GM18951 (cell line): ENCODE results near the gene ACTBL2.

Source experiments
- POLR2A ChIP-seq: IDR thresholded peaks from 4 replicates; pipeline ENCODE4 v1.6.1; 2011; ENCODE audit warnings: mild to moderate bottlenecking; ENCODE audit not compliant: insufficient read length, insufficient read depth; ENCODE audit errors: extremely low read depth
- in situ Hi-C: fragments of 300-500 bp; cut with MboI; formaldehyde crosslinking; loops from one replicate; pipeline ENCODE4 v1.12.0; 2022; ENCODE audit warnings: low sequenced_read_pairs, mixed read lengths, inconsistent platforms; ENCODE audit not compliant: unreplicated experiment

The ACTBL2 gene

DNA sequence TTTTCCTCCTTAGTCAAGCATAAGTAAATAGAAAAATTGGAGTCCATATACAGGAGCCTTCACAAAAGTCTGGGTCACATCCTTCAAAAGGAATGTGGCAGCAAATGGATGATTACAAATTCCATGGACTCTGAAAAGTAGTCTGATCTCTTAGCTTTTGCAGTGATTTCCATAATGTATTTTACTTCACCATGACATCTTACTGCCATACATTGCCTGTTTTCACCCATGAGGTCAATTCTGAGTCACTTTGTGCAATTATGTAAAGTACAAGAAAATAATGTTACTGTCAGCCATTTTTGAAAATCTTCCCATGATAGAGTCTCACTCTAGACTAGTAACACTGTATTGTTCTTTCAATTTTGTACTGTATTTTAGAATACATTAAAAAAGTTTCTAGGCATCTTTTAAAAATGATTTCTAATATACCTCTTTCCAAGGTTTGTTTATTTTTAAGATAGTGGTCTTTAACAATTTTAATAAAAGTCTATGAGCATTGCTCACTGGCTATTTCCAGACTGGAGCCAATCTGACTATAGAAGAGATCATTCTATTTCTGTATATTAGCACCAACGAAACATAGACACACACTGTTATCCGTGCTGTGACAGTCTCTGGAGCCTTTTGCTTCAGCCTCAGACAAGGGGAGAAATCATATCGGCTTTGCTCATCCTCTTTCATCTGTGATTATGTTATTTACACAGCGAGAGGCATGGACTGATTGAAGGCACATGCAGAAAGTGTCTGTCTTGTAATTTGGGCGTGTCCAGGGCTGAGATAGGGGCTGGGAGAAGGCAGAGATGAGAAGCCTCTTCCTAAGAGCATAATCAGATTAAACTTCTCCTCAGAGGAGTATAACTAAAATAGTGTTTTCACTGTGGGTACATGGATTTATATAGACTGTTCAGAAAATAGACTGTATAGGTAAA, 22.9 kb upstream of the ACTBL2 start:
- in situ Hi-C loops = loop anchor here (25.0 kb wide), 1 partner anchor 957 kb away; the partner anchor contains the start of gene PLK2
- TF ChIP-seq POLR2A = no peak

DNA sequence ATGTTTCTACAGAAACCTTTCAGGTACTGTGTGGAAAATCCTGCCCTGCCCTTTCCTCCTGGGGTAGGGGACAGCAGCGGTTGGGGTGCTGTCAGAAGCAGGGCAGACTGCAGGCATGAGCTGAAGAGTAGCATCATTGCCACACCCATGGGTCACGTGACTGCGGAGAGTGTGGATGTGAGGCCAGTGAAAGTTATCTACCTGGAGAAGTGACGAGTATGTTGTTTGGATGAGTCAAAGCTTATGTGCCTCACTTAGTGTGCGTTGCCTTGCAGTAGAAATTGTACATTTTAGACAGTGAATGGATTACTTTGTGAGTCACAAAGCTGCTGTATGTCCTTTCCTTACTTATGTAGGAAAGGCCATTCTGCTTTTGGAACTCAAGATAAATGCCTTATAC, 21.7 kb upstream of the ACTBL2 start:
- in situ Hi-C loops = loop anchor here (25.0 kb wide), 1 partner anchor 958 kb away; the partner anchor contains the start of gene PLK2
- TF ChIP-seq POLR2A = no peak

DNA sequence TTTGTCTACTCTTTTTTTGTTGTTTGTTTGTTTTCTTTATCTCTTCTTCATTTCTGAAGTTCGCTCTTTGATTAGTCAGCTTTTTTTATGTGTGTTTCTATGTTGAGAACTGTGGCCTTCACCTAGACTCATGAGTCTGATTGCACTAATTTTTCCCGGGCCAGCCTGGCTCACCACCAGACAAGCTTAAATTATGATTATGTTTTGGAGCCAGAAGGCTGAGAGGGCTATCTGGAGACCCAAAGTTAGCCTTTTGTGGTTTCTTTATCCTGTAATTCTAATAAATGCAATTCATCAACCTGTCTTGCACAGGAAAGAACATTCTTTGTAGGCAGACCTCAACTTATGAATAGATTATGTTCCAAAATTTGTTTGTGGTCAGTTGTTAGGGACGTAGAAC, 20.8 kb upstream of the ACTBL2 start:
- TF ChIP-seq POLR2A = no peak
- in situ Hi-C loops = loop anchor here (25.0 kb wide), 1 partner anchor 959 kb away; the partner anchor contains the start of gene PLK2

DNA sequence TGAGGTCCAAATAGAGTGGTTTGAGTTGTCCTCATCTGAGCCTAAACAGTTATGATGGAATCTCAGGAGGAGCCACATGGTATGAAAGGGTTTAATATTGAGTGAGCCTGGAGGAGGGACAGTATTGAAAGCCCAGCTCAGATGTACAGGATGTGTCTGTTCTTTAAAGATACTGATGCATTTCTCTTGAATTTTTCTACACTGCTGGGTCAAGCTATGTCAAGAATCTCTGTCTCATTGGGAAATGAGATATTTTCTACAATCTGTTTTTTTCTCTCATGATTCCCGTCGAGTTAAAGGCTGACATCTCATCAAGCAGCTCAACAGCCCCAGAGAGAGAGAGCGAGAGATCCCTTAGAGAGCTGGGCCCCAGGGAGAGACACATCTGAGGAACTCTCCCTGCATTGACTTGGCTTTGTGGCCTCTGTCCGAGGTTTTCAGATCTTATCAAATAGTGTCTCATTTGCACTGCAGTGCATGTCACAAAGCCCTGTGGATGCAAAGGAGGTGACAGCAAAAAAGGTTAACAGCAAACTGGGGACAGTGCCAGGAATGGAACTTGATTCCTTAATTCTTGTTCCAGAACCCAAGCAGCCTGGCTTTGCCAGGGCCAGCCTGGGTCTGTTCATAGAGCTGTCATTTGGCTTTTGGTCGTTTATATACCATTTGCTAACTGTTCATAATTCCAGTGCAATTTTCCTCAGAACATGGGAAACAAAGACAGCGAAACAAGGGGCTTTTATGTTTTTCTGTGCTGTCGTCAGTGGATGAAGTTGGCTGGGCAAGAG, 19.0 kb upstream of the ACTBL2 start:
- no peak for TF ChIP-seq POLR2A
- in situ Hi-C loops = loop anchor here (25.0 kb wide), 1 partner anchor 961 kb away; the partner anchor contains the start of gene PLK2

DNA sequence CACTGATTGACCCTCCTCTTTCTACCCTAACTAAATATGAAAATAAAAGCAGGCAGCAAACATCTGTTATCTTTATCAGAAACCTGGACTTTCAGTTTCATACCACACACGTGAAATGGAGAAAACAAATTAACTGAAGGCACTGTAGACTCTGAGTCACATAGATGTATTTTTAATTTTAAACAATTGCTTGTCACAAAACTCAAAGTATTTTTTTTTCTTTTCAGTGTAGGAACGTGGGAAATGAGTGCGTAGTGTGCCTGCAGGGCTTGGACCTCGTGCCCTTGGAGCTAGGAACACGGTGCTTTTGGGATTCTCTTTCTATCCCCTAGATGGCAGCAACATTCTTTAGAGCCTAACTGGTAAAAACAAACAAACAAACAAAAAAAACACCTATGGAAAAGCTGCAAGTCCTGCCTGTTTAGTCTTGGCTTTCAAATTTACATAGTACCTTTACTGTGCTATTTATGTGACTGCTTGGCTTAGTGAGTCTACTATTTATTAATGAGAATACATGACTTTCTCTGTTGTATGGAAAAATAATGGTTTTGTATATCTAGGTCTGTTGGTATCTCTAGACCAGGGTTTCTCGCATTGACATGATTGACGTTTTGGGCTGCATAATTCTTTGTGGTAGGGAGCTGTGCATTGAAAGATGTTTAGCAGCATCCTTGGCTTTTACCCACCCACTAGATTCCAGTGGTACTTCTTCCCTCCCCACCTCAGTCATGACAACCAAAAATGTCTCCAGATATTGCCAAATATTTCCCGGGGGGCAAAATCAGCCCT, 16.8 kb upstream of the ACTBL2 start:
- TF ChIP-seq POLR2A = no peak
- in situ Hi-C loops = loop anchor here (25.0 kb wide), 1 partner anchor 963 kb away; the partner anchor contains the start of gene PLK2

DNA sequence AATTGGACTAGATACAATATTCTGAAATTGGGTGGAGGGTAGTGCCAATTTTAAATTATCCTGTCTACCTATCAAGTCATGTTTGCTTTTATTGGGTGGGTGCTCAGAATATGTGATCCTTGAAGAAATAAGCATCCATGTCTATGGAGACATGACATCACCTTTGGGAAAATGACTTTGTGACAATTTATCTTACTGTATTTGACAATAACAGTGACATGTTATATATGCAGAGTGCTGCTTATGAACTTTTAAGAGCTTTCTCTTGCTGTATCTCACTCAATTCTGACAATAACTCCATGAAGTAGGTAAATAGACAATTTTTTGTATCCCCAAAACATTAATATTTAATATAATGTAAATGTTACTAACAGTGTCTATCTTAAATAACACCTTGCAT, 15.1 kb upstream of the ACTBL2 start:
- no peak for TF ChIP-seq POLR2A
- in situ Hi-C loops = no loop called here

DNA sequence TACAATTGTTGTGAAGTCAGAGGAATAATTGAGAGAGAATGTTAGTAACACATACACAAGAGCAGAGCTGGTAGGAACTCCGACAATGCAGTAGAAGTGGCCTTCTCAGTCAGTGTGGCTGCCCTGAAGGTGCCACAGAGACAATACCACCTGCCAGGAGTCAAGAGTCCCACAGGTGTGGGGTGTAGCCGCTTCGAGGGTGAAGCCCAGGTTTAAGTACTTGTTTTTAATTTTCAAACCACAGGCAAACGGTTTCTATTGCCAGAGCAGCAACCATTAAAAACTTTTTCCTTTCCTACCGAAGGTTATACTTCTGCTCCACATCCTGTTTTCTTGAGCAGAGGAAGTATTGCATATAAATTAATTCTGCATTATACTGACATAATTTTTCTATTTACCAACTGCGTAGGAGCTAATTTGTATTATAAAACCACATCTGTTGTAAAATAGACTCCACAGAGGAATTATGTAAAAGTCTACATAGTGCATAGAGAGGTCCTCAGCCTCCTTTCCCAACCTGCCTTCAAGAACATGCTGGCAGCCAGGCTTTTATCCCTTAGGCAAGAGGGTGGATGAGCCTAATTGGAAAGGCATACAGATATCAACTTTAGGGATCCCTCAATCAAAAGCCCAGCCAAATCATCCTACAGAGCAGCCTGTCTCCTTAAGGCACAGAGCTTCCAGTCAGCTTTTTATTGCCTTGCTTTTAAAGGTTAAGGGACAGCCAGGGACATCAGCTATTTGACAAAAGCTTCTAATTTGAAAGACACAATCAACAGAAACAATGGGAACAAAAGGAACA, 12.9 kb upstream of the ACTBL2 start:
- in situ Hi-C loops = no loop called here
- no peak for TF ChIP-seq POLR2A

DNA sequence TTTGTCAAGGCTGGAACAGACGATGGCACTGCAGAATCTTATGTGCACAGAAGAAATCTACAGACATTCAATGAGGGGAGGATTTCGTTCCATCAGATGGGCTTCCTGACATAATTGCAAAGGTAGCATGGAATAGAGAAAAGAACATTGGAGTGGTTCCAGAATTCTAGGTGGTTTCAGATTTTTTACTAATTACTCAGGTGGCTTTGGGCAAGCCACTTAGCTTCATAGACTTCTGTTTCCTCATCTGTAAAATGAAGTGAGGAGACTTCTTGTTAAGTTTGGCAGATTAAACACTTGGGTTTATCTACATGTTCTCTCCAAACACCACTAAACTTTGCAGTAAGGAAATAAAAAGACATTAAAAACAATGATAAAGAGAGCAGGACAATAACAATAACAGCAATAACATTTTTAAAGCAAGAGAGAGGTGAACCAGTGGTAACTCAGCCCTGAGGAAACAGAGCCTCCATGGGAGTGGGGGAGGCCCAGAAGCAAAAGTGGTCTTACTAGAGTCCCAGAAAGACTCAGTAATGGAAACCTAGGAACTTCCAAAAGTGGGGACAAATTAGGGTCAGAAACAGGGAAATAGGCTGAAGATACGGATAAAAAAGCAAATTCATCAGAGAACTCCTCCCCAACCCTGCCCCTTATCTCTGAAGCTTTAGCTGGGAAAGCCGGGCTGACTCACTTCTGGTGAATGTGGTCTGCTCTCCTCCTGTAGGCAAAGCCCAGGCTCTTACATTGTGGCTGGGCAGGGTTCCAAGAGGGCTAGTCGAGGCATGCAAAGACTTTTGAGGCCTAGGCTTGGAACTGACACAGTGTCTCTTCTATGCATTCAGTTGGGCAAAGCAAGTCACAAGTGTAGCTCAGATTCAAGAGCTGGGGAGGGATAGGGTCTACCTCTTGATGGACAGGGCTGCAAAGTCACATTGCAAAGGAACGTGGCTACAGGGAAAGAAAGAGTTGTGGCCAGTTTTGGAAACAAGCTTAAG, 11.8 kb upstream of the ACTBL2 start:
- no peak for TF ChIP-seq POLR2A
- in situ Hi-C loops = no loop called here

DNA sequence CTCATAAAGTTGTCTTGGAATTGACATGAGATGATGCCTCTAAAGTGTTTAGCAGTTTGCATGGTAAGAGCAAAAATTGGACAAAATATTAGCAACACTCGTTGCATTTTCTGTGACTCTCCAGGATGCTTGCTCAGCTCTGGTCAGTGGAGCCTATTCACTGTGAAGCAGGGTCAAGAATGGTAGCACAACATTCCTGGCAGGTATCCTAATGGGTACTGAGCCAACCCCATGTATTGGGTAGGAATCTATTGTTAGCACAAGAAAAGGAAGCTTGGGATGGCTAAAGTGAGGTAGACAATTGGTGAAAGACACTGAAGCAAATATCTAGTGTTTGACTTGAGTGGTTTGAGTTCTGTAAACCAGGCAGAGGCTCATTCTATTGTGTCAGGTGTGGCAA, 10.4 kb upstream of the ACTBL2 start:
- in situ Hi-C loops = no loop called here
- TF ChIP-seq POLR2A = no peak

DNA sequence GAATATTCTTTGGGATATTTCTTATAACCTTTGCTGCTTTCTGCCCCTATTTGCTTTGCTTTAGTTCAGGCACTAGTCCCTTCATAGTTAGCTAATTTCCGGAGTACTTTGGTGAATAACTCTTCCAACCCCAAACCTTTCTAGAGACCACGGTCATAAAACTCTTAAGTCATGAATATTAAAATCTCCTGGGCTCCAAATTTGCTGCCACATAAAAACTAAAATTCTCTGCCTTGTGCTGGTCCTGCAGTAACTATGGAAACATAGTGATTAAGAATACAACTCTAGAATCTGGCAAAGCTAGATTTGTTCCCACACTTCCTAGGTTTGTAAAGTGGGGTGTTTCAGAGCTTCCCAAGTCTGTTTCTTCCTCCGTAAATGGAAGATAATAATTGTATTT, 10.0 kb upstream of the ACTBL2 start:
- in situ Hi-C loops = no loop called here
- TF ChIP-seq POLR2A = no peak

DNA sequence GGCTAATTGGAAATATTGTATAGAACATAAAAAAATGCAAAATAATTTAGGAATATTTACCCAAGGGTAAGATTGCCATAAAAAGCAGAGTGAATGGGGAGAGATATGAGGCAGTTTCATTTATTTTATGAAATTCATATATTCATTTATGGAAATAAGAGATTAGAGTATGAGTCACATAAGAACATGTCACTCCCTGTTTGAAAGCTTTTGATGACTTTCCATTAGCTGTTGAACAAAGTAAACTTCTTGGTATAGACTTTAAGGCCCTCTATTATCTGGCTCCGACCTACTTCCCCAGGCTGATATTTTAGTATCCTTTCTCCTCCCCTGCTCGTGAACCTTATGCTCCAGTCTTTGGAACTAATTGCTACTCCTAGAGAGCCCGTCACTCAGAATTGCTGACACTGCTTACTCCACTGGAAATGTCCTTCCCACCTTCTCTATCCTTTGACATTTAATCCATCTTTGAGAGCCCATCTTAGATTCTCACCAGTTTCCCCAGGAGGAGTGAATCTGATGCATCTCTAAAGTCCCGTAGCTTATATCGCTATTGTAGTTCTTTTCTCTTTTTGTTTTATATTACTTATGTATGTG, 8.9 kb upstream of the ACTBL2 start:
- in situ Hi-C loops = no loop called here
- no peak for TF ChIP-seq POLR2A
